Testis (tissue), 3 donors: Measurements from ENCODE around the gene ZNF148. TPM values are rescaled to one million over a fixed set of nuclear protein-coding genes. Genes with fewer than 3 reads are reported as not detected.

Experiments used
- DNase-seq: peaks from one replicate; pipeline ENCODE4 v3.0.0-alpha.2; 2019
- H3K27ac ChIP-seq, 2 donors: fragments of 200-600 bp; sonication (generic); one replicate each; pipeline ENCODE4 v1.5.1; 2019
- H3K27me3 ChIP-seq: fragments of 200-600 bp; sonication (generic); one replicate; pipeline ENCODE4 v1.5.1; 2019
- H3K36me3 ChIP-seq: fragments of 200-600 bp; sonication (generic); one replicate; pipeline ENCODE4 v1.5.1; 2017; ENCODE audit warnings: low read depth; ENCODE audit errors: missing control alignments
- H3K4me1 ChIP-seq: fragments of 200-600 bp; sonication (generic); one replicate; pipeline ENCODE4 v1.5.1; 2019
- H3K4me3 ChIP-seq, 2 donors: fragments of 200-600 bp; sonication (generic); one replicate each; pipeline ENCODE4 v1.5.1; 2017 to 2019
- H3K9me3 ChIP-seq: fragments of 200-600 bp; sonication (generic); one replicate; pipeline ENCODE4 v1.5.1; 2017
- POLR2A ChIP-seq: fragments of 450-650 bp; IDR thresholded peaks from one replicate; pipeline ENCODE4 v1.6.1; 2017; ENCODE audit warnings: antibody characterized with exemption, mild to moderate bottlenecking, moderate library complexity
- WGBS, 2 donors: methylation state at CpG; one replicate each; pipeline ENCODE4 v1.1.5; 2018; 5-methylcytosine and 5-hydroxymethylcytosine counted together
- intact Hi-C: fragments of 100-400 bp; cut with DNase I; formaldehyde crosslinking; loops from one replicate; pipeline ENCODE4 v1.15.1; 2023; ENCODE audit warnings: low total_unique reads
- polyA plus RNA-seq: library from polyadenylated mRNA; stranded (reverse); fragments of 350-450 nt; fragmentation: Illumina TruSeq; extraction: RNeasy Lipid Tissue Mini Kit (QIAGEN cat#74804); gene quantifications from one replicate; pipeline ENCODE4 v1.2.3, GENCODE V29; 2014; ENCODE audit warnings: low read depth, low replicate concordance; ENCODE audit not compliant: insufficient read depth
- total RNA-seq, 2 donors: library from RNA; depleted of rRNA; stranded (reverse); fragments of >200 nt; gene quantifications; one replicate each; pipeline ENCODE4 v1.2.3, GENCODE V29; 2016
- TF ChIP-seq, protein P1 (sequence below), 3 experiments: fragments of 450-650 bp in 2 of 3; fragments of 200-600 bp in 1 of 3; sonication (generic) in 1 of 3; IDR thresholded peaks; one replicate each; pipeline ENCODE4 v1.5.1; 2016 to 2019; ENCODE audit warnings: antibody characterized with exemption in 3 of 3, mild to moderate bottlenecking in 2 of 3, moderate library complexity in 1 of 3

The ZNF148 gene
- total and polyA plus RNA-seq, 3 donors from 2014 or later = 17.6 to 33.6 (median 29.7) TPM

DNA sequence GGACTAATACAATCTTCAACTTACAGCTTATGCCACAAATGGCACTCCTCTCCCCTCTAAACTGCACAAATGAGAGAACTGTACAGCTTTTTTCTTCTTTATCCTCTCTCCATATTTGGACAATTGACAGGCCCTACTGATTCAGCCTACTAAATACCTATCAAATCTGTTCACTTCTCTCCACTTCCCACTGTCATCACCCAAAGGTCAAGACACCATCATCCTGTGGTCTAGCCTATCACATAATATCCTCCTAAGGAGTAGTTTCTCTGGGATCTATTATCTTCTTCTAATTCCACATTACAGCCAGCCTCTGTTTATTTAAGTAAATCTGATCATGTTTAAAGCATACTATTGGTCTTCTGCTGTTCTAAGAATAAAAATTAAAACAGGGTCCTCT lies 129.6 kb downstream of the ZNF148 start:
- no peaks in the 10 kb centered on the region for H3K9me3 ChIP-seq
- H3K36me3 ChIP-seq = no peaks in the 10 kb centered on the region
- no peak overlapping the region for H3K4me3 ChIP-seq
- H3K4me1 ChIP-seq = no peaks in the 10 kb centered on the region
- no peak for TF ChIP-seq POLR2A
- TF ChIP-seq, protein P1, sequence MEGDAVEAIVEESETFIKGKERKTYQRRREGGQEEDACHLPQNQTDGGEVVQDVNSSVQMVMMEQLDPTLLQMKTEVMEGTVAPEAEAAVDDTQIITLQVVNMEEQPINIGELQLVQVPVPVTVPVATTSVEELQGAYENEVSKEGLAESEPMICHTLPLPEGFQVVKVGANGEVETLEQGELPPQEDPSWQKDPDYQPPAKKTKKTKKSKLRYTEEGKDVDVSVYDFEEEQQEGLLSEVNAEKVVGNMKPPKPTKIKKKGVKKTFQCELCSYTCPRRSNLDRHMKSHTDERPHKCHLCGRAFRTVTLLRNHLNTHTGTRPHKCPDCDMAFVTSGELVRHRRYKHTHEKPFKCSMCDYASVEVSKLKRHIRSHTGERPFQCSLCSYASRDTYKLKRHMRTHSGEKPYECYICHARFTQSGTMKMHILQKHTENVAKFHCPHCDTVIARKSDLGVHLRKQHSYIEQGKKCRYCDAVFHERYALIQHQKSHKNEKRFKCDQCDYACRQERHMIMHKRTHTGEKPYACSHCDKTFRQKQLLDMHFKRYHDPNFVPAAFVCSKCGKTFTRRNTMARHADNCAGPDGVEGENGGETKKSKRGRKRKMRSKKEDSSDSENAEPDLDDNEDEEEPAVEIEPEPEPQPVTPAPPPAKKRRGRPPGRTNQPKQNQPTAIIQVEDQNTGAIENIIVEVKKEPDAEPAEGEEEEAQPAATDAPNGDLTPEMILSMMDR (IDR thresholded peaks at IDR 0.05) = no peak
- intact Hi-C loops = no loop called here
- H3K27ac ChIP-seq = no peak overlapping the region
- no peaks in the 10 kb centered on the region for H3K27me3 ChIP-seq
- no peak for DNase-seq

DNA sequence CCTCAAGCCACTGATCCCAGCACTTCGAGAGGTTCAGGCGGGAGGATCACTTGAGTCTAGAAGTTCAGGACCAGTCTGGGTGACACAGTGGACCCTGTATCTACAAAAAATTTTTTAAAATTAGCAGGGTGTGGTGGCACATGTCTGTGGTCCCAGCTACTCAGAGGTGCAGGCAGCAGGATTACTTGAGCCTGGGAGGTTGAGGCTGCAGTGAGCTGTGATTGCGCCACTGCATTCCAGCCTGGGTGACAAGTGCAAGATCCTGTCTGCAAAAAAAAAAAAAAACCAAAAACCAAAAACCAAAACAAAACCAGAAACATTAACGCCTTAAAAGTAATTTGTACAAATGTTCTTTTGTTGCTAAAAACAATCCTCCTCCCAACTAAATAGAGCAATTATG lies 134.6 kb downstream of the ZNF148 start:
- Histone ChIP-seq H3K9me3 (no peaks in the 10 kb centered on the region), H3K4me3 (no peak overlapping the region), H3K27ac (no peak overlapping the region), H3K36me3 (no peaks in the 10 kb centered on the region), H3K27me3 (no peaks in the 10 kb centered on the region), H3K4me1 (no peaks in the 10 kb centered on the region)
- no peak for TF ChIP-seq POLR2A
- TF ChIP-seq, protein P1 (IDR thresholded peaks at IDR 0.05) = no peak
- DNase-seq = no peak
- 83 to 94% methylated on average over 4 of the region's 4 CpGs for WGBS, 2 donors
- intact Hi-C loops = no loop called here

GRCh38 chr3:125239266-125239665 lies 135.9 kb downstream of the ZNF148 start:
- H3K4me3 ChIP-seq = no peak overlapping the region
- no peaks in the 10 kb centered on the region for H3K36me3 ChIP-seq
- no peak for DNase-seq
- TF ChIP-seq, protein P1 (IDR thresholded peaks at IDR 0.05) = no peak
- TF ChIP-seq POLR2A = no peak
- no peaks in the 10 kb centered on the region for H3K27me3 ChIP-seq
- WGBS, 2 donors = 66 to 86% methylated on average over 3 of the region's 3 CpGs
- intact Hi-C loops = no loop called here
- no peaks in the 10 kb centered on the region for H3K4me1 ChIP-seq
- no peaks in the 10 kb centered on the region for H3K9me3 ChIP-seq
- no peak overlapping the region for H3K27ac ChIP-seq

- TF ChIP-seq POLR2A = no peak
- TF ChIP-seq, protein P1 (IDR thresholded peaks at IDR 0.05) = no peak
- H3K4me1 ChIP-seq = no peaks in the 10 kb centered on the region
- intact Hi-C loops = no loop called here
- no peaks in the 10 kb centered on the region for H3K27me3 ChIP-seq
- H3K4me3 ChIP-seq = no peak overlapping the region
- DNase-seq = no peak
- no peaks in the 10 kb centered on the region for H3K36me3 ChIP-seq
- WGBS, 2 donors = 89 to 92% methylated on average over 3 of the region's 3 CpGs
- no peaks in the 10 kb centered on the region for H3K9me3 ChIP-seq
- no peak overlapping the region for H3K27ac ChIP-seq
Measured at GRCh38 chr3:125238759-125239158, 136.4 kb downstream of the ZNF148 start.

- Histone ChIP-seq H3K27me3 (no peaks in the 10 kb centered on the region), H3K4me1 (no peaks in the 10 kb centered on the region), H3K27ac (no peak overlapping the region), H3K4me3 (no peak overlapping the region), H3K36me3 (no peaks in the 10 kb centered on the region), H3K9me3 (no peaks in the 10 kb centered on the region)
- TF ChIP-seq, protein P1 (IDR thresholded peaks at IDR 0.05) = no peak
- TF ChIP-seq POLR2A = no peak
- intact Hi-C loops = no loop called here
- 93 to 95% methylated on average over 6 of the region's 6 CpGs for WGBS, 2 donors
- DNase-seq = no peak
Measured at GRCh38 chr3:125236331-125236903, 138.7 kb downstream of the ZNF148 start.
